DND-41 (cell line): ENCODE data around the gene WDR59.

Source experiments
- EZH2 ChIP-seq: IDR thresholded peaks from 3 replicates; pipeline ENCODE4 v1.6.1; 2012; ENCODE audit warnings: borderline replicate concordance, low read depth, mild to moderate bottlenecking, moderate library complexity, low read length, inconsistent platforms; ENCODE audit not compliant: severe bottlenecking
- TF ChIP-seq, protein P1 (sequence below): IDR thresholded peaks from 2 replicates; pipeline ENCODE4 v1.5.1; 2012; ENCODE audit warnings: borderline replicate concordance, low read length, moderate library complexity, mild to moderate bottlenecking; ENCODE audit not compliant: poor library complexity, severe bottlenecking; ENCODE audit errors: extremely low read depth

DNA sequence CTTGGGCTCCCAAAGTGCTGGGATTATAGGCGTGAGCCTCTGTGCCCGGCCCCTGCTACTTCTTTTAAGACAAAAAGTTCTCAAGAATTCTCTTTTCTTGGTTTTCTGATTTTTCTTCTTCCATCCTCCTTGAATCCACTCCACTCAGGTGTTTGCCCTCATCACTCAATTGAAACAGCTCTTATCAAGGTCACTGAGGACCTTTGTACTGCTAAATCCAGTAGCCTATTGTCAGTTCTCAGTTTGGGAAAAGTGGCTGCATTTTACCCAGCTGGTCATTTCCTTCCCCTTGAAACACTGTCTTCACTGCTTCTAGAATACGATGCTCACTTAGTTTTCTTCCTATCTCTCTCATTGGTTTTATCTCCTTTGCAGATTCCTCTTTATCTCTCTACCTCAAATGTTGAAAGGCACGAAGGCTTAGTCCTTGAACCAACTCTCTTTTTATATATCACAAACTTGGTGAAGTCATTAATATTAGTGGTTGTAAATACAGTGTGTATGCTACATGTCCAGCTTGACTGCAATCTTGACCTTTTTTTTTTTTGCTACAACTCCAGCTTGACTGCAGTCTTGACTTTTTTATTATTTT is 43.7 kb upstream of the WDR59 start:
- TF ChIP-seq, protein P1, sequence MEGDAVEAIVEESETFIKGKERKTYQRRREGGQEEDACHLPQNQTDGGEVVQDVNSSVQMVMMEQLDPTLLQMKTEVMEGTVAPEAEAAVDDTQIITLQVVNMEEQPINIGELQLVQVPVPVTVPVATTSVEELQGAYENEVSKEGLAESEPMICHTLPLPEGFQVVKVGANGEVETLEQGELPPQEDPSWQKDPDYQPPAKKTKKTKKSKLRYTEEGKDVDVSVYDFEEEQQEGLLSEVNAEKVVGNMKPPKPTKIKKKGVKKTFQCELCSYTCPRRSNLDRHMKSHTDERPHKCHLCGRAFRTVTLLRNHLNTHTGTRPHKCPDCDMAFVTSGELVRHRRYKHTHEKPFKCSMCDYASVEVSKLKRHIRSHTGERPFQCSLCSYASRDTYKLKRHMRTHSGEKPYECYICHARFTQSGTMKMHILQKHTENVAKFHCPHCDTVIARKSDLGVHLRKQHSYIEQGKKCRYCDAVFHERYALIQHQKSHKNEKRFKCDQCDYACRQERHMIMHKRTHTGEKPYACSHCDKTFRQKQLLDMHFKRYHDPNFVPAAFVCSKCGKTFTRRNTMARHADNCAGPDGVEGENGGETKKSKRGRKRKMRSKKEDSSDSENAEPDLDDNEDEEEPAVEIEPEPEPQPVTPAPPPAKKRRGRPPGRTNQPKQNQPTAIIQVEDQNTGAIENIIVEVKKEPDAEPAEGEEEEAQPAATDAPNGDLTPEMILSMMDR = no peak
- no peak for TF ChIP-seq EZH2
